Ureter (tissue), 1 donor: ENCODE results near the gene SIAH3. TPM values are rescaled to one million over a fixed set of nuclear protein-coding genes. Genes with fewer than 3 reads are reported as not detected.

ENCODE experiments used
- DNase-seq: peaks from one replicate; pipeline ENCODE4 v3.0.0-alpha.2; 2020; ENCODE audit warnings: low spot score
- total RNA-seq: library from RNA; stranded (reverse); gene quantifications from one replicate; pipeline ENCODE4 v1.2.4, GENCODE V29; 2023
- donor health status: DM: yes; HTN: yes; CAD: no.

SIAH3 gene
- total RNA-seq, 1 donor from 2014 or later: 0.08 TPM

DNA sequence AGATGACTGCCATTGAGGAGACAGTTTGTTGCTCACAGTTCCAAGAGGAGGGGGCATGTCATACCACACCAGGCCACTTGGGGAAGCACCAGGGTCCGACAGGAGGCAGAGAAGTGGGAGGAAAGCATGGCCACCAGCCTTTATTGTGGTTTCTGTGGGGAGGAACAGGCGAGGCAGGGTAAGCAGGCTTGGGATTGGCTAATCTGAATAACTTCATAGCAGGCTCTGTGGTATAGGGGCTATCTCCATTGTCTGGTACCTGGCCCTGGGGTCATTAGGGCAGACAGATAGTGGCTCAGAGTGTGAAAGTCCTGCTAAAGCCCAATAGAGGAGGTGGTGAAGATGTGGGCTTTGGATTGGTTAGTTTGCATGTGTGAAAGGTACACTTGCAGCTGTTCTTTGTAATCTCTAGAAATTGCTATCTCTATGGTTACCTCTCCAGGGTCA lies 114.0 kb downstream of the SIAH3 start:
- no peak for DNase-seq

DNA sequence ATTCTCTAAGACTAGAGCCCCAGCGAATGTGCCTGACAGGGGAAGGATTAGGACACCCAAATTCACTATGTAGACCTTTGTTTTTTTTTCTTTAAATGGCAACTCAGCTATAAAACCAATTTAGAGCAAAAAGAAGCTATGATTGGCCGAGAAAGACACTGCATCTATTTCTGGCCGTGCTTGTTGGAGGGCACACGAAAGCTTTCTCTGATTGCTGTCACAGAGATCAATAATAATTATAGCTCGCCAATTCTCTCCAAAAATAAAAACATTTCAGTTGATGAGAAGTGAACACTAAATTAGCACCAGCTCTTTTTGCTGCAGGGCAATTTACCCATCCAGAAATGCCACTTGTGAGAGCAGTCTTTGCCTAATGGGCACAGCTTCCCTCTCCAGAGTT lies 118.2 kb downstream of the SIAH3 start:
- DNase-seq: no peak

GRCh38 chr13:45732916-45733315 lies 118.6 kb downstream of the SIAH3 start:
- DNase-seq: no peak

- no peak for DNase-seq
Measured at GRCh38 chr13:45731455-45731854, 120.1 kb downstream of the SIAH3 start.

DNA sequence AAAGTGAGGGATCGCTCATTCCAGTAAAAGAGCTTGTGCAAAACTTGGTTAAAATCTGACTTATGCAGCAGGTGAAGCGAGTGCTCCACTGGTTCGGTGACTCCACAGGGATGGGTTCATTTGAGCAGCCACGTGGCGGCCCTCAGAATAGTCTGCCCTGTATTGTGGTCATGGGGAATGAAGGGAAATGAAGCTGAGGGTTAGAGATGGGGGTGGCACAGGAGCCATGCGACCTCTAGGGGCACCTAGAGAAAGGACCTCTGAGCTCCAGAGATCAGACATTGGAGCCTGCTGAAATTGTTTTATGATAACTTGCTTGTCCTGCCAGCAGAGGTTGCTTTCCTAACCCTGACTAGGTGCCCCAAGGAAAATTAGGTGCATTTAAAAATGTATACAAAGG lies 122.8 kb downstream of the SIAH3 start:
- no peak for DNase-seq

Other genes with a start within 250 kb of the SIAH3 start
- gene ERICH6B, start 236.0 kb downstream of the SIAH3 start, total RNA-seq: not detected
- not detected for gene CBY2, start 149.4 kb downstream of the SIAH3 start, total RNA-seq
- 53.4 TPM for gene ZC3H13, start 201.0 kb upstream of the SIAH3 start, total RNA-seq